PC-3 (cell line): ENCODE measurements around the gene VDAC2. TPM values are rescaled to one million over a fixed set of nuclear protein-coding genes. Genes with fewer than 3 reads are reported as not detected.
A peak's percentile ranks its signal among the peaks of the same experiment; 100 is the strongest.

Experiments
- ATAC-seq: fragments of 200-7000 bp; cut with Tn5 transposase; 2 replicates; pipeline ENCODE4 v1.9.1; 2020; ENCODE audit warnings: mild to moderate bottlenecking, moderate library complexity
- BruUV-seq: library from RNA; stranded (reverse); fragments of 400-500 nt; replicated peaks from 2 replicates; lab custom pipeline; 2021; lab: Mats Ljungman, UMichigan
- CTCF ChIA-PET: fragments of 300-600 bp; sonication (Branson Sonifier 250); formaldehyde crosslinking; loops from one replicate; lab custom pipeline; 2022; ENCODE audit warnings: antibody characterized with exemption; lab: Charles Lee
- POLR2A ChIA-PET: fragments of 300-600 bp; sonication (Branson Sonifier 250); formaldehyde crosslinking; loops from one replicate; lab custom pipeline; 2022; ENCODE audit warnings: antibody characterized with exemption; ENCODE audit not compliant: unreplicated experiment; lab: Charles Lee
- DNase-seq: peaks from one replicate; pipeline ENCODE4 v3.0.0-alpha.2; 2015
- H2AFZ ChIP-seq: fragments of 300-600 bp; sonication (generic); 2 replicates; pipeline ENCODE4 v1.6.0; 2016; ENCODE audit warnings: antibody characterized with exemption, low read length
- H3F3A ChIP-seq: fragments of 300-600 bp; sonication (generic); one replicate; pipeline ENCODE4 v1.6.0; 2017; ENCODE audit warnings: antibody characterized with exemption, low read length, control low read depth, mild to moderate bottlenecking; ENCODE audit not compliant: unreplicated experiment
- H3K27ac ChIP-seq: fragments of 300-600 bp; sonication (generic); 2 replicates; pipeline ENCODE4 v1.5.1; 2016; ENCODE audit warnings: mild to moderate bottlenecking, low read length
- H3K27me3 ChIP-seq: fragments of 300-600 bp; sonication (generic); 2 replicates; pipeline ENCODE4 v1.6.1; 2016; ENCODE audit warnings: low read length, mixed read lengths
- H3K36me3 ChIP-seq: fragments of 300-600 bp; sonication (generic); 2 replicates; pipeline ENCODE4 v1.6.1; 2016; ENCODE audit warnings: low read depth, mixed run types, low read length, mixed read lengths
- H3K4me1 ChIP-seq: fragments of 300-600 bp; sonication (generic); 2 replicates; pipeline ENCODE4 v1.5.1; 2016; ENCODE audit warnings: low read length; ENCODE audit not compliant: insufficient read depth
- H3K4me2 ChIP-seq: fragments of 300-600 bp; sonication (generic); 2 replicates; pipeline ENCODE4 v1.6.0; 2016; ENCODE audit warnings: low read length
- H3K4me3 ChIP-seq: fragments of 300-600 bp; sonication (generic); 2 replicates; pipeline ENCODE4 v1.5.1; 2016; ENCODE audit warnings: mild to moderate bottlenecking, low read length, mixed read lengths
- H3K79me2 ChIP-seq: fragments of 300-600 bp; sonication (generic); 2 replicates; pipeline ENCODE4 v1.6.1; 2017; ENCODE audit warnings: low read length, mixed read lengths
- H3K9ac ChIP-seq: fragments of 300-600 bp; sonication (generic); 2 replicates; pipeline ENCODE4 v1.6.0; 2016; ENCODE audit warnings: mild to moderate bottlenecking, low read length
- H3K9me2 ChIP-seq: fragments of 300-600 bp; sonication (generic); replicated peaks from 2 replicates; pipeline ENCODE4 v1.6.1; 2016; ENCODE audit warnings: mixed run types, low read length, mixed read lengths
- H3K9me3 ChIP-seq: fragments of 300-600 bp; sonication (generic); 2 replicates; pipeline ENCODE4 v1.6.1; 2016; ENCODE audit warnings: low read length, mixed read lengths
- H4K20me1 ChIP-seq: fragments of 300-600 bp; sonication (generic); 2 replicates; pipeline ENCODE4 v1.6.1; 2016; ENCODE audit warnings: low read length, mixed read lengths
- CTCF ChIP-seq: fragments of 300-600 bp; sonication (generic); conservative IDR thresholded peaks from 2 replicates; pipeline ENCODE4 v1.5.1; 2017; ENCODE audit warnings: antibody characterized with exemption, low read depth, mild to moderate bottlenecking, low read length
- EZH2 ChIP-seq: fragments of 300-600 bp; sonication (generic); IDR thresholded peaks from one replicate; pipeline ENCODE4 v1.6.1; 2017; ENCODE audit warnings: antibody characterized with exemption, mild to moderate bottlenecking, low read length; ENCODE audit not compliant: unreplicated experiment
- EZH2phosphoT487 ChIP-seq: fragments of 300-600 bp; sonication (generic); IDR thresholded peaks from 2 replicates; pipeline ENCODE4 v1.6.1; 2018; ENCODE audit warnings: mild to moderate bottlenecking, antibody characterized with exemption, low read length, borderline replicate concordance
- intact Hi-C: fragments of 100-400 bp; cut with micrococcal nuclease; formaldehyde crosslinking; loops from 2 replicates; pipeline ENCODE4 v1.9.0; 2023
- total RNA-seq: library from RNA; depleted of rRNA; stranded (reverse); fragments of >200 nt; gene quantifications from 2 replicates; pipeline ENCODE4 v1.2.3, GENCODE V29; 2014

Gene VDAC2
- total RNA-seq, 1 experiment from 2014 or later = 542 TPM

- Histone ChIP-seq H3K4me3 (no peak overlapping the region), H3K79me2 (no peaks in the 10 kb centered on the region), H4K20me1 (no peaks in the 10 kb centered on the region), H2AFZ (no peak overlapping the region), H3K27me3 (no peaks in the 10 kb centered on the region), H3K27ac (no peak overlapping the region), H3K9ac (no peak overlapping the region), H3K9me2 (no peaks in the 10 kb centered on the region), H3K9me3 (peaks cover 11% of the 10 kb centered on the region; the same call in 1 of the 2 replicates), H3K4me2 (no peak overlapping the region), H3F3A (no peaks in the 10 kb centered on the region), H3K36me3 (no peaks in the 10 kb centered on the region), H3K4me1 (peaks cover 18% of the 10 kb centered on the region)
- ATAC-seq = no peak
- ChIA-PET CTCF (no interaction called here), POLR2A (no interaction called here)
- TF ChIP-seq EZH2phosphoT487 = no peak
- no peak for TF ChIP-seq EZH2
- TF ChIP-seq CTCF = no peak
- no TSS peak for BruUV-seq
- intact Hi-C loops = no loop called here
- no peak for DNase-seq
Measured at GRCh38 chr10:75253281-75254220, 43.0 kb downstream of the VDAC2 start.

DNA sequence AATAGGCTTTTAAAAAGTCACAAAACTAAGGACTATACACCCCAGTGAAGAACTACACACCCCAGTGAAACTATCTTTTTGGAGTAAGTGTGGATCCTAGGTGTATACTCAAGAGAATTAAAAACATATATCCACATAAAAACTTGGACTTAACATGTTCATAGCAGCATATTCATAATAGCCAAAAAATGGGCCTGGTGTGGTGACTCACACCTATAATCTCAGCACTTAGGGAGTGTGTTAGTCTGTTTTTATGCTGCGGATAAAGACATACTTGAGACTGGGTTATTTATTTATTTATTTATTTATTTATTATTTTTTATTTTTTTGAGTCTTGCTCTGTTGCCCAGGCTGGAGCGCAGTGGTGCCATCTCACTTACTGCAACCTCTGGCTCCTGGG, 44.1 kb downstream of the VDAC2 start:
- Histone ChIP-seq H3K4me1 (peaks cover 18% of the 10 kb centered on the region), H3K27ac (no peak overlapping the region), H3K4me3 (no peak overlapping the region), H2AFZ (no peak overlapping the region), H3K9me2 (no peaks in the 10 kb centered on the region), H3K9ac (no peak overlapping the region), H3F3A (no peaks in the 10 kb centered on the region), H3K9me3 (peaks cover 11% of the 10 kb centered on the region; the same call in 1 of the 2 replicates), H3K36me3 (no peaks in the 10 kb centered on the region), H4K20me1 (no peaks in the 10 kb centered on the region), H3K79me2 (no peaks in the 10 kb centered on the region), H3K27me3 (no peaks in the 10 kb centered on the region), H3K4me2 (no peak overlapping the region)
- ChIA-PET CTCF (no interaction called here), POLR2A (no interaction called here)
- BruUV-seq = no TSS peak
- ATAC-seq = peak; percentile 19; the same call in 1 of the 2 replicates
- intact Hi-C loops = no loop called here
- TF ChIP-seq EZH2 = no peak
- peak; percentile 65 for DNase-seq

DNA sequence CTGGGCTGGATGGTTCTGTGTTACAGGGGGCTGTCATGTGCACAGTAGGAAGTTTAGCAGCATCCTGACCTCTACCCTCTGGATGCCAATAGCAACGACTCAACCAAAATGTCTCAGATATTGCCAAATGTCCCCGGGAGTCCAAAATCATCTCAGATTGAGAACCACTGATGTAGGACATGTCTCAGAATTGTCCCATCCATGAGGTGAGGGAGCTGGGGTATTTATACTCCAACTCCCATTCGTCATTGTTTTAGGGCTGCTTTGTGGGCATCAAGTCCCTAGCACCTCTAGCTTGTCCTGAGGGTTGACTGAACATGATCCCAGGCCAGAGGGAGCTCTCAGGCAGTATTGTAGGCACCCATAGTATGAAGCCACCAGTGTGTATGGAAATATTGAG, 50.4 kb downstream of the VDAC2 start:
- intact Hi-C loops = no loop called here
- POLR2A ChIA-PET = no interaction called here

More for the DNA sequence above, 50.4 kb downstream of the VDAC2 start:
- CTCF ChIA-PET = no interaction called here
- H3K9me3 ChIP-seq = no peaks in the 10 kb centered on the region; the same call in 1 of the 2 replicates
- ATAC-seq = no peak
- H3K4me2 ChIP-seq = no peak overlapping the region
- no peak overlapping the region for H3K4me3 ChIP-seq
- peaks cover 28% of the 10 kb centered on the region for H3K4me1 ChIP-seq
- H3K9ac ChIP-seq = no peak overlapping the region
- no peaks in the 10 kb centered on the region for H3K27me3 ChIP-seq
- no peaks in the 10 kb centered on the region for H3K36me3 ChIP-seq
- no peaks in the 10 kb centered on the region for H3K79me2 ChIP-seq
- BruUV-seq = no TSS peak
- H2AFZ ChIP-seq = no peak overlapping the region
- no peak for DNase-seq
- no peaks in the 10 kb centered on the region for H3K9me2 ChIP-seq
- H4K20me1 ChIP-seq = no peaks in the 10 kb centered on the region
- H3K27ac ChIP-seq = no peak overlapping the region
- H3F3A ChIP-seq = peaks cover 5% of the 10 kb centered on the region
- TF ChIP-seq EZH2phosphoT487 = no peak
